ENCODE data around the gene LY6G5C. TPM values are rescaled to one million over a fixed set of nuclear protein-coding genes. Genes with fewer than 3 reads are reported as not detected.

LY6G5C gene
- total RNA-seq, 1 experiment from 2014 or later = 1.1 TPM

Other genes with a start within 250 kb of the LY6G5C start
- gene MICB, start 182.9 kb downstream of the LY6G5C start, total RNA-seq (2022; extraction: Qiagen RNA extraction) = 7.0 to 9.3 TPM (median 7.4 TPM) in 5 replicates
- not detected in 5 replicates for gene MCCD1, start 152.1 kb downstream of the LY6G5C start, total RNA-seq (2022; extraction: Qiagen RNA extraction)
- 321 to 413 TPM (median 373 TPM) in 5 replicates for gene DDX39B, start 139.1 kb downstream of the LY6G5C start, total RNA-seq (2022; extraction: Qiagen RNA extraction)
- gene ATP6V1G2, start 134.5 kb downstream of the LY6G5C start, total RNA-seq (2022; extraction: Qiagen RNA extraction) = 0.54 to 1.1 TPM (median 0.67 TPM) in 5 replicates
- 9.2 to 12.4 TPM (median 11.8 TPM) in 5 replicates for gene NFKBIL1, start 133.5 kb downstream of the LY6G5C start, total RNA-seq (2022; extraction: Qiagen RNA extraction)
- gene LTA, start 108.8 kb downstream of the LY6G5C start, total RNA-seq (2022; extraction: Qiagen RNA extraction) = 0.11 to 0.23 TPM in 2 of 5 replicates, not detected in the others
- 0.06 to 0.36 TPM (median 0.09 TPM) in 4 of 5 replicates, not detected in the other for gene TNF, start 105.5 kb downstream of the LY6G5C start, total RNA-seq (2022; extraction: Qiagen RNA extraction)
- gene LTB, start 98.6 kb downstream of the LY6G5C start, total RNA-seq (2022; extraction: Qiagen RNA extraction) = 0.22 to 0.38 TPM (median 0.33 TPM) in 5 replicates
- 0.46 to 0.73 TPM in 2 of 5 replicates, not detected in the others for gene LST1, start 94.8 kb downstream of the LY6G5C start, total RNA-seq (2022; extraction: Qiagen RNA extraction)
- gene NCR3, start 88.1 kb downstream of the LY6G5C start, total RNA-seq (2022; extraction: Qiagen RNA extraction) = not detected in 5 replicates
- gene AIF1, start 65.8 kb downstream of the LY6G5C start, total RNA-seq (2022; extraction: Qiagen RNA extraction) = not detected in 5 replicates
- 69.6 to 93.6 TPM (median 87.5 TPM) in 5 replicates for gene PRRC2A, start 60.4 kb downstream of the LY6G5C start, total RNA-seq (2022; extraction: Qiagen RNA extraction)
- gene BAG6, start 28.4 kb downstream of the LY6G5C start, total RNA-seq (2022; extraction: Qiagen RNA extraction) = 114 to 156 TPM (median 146 TPM) in 5 replicates
- gene APOM, start 25.2 kb downstream of the LY6G5C start, total RNA-seq (2022; extraction: Qiagen RNA extraction) = 2.9 to 4.1 TPM (median 3.0 TPM) in 5 replicates
- gene C6orf47, start 20.3 kb downstream of the LY6G5C start, total RNA-seq (2022; extraction: Qiagen RNA extraction) = 10.3 to 13.2 TPM (median 12.6 TPM) in 5 replicates
- 10.8 to 12.2 TPM (median 11.7 TPM) in 5 replicates for gene GPANK1, start 16.1 kb downstream of the LY6G5C start, total RNA-seq (2022; extraction: Qiagen RNA extraction)
- gene CSNK2B, start 15.0 kb downstream of the LY6G5C start, total RNA-seq (2022; extraction: Qiagen RNA extraction) = 165 to 184 TPM (median 170 TPM) in 5 replicates
- gene LY6G5B, start 11.1 kb downstream of the LY6G5C start, total RNA-seq (2022; extraction: Qiagen RNA extraction) = 3.8 to 5.0 TPM (median 4.3 TPM) in 5 replicates
- gene ABHD16A, start 22.3 kb upstream of the LY6G5C start, total RNA-seq (2022; extraction: Qiagen RNA extraction) = 16.5 to 20.4 TPM (median 19.3 TPM) in 5 replicates
- not detected in 5 replicates for gene LY6G6F, start 25.8 kb upstream of the LY6G5C start, total RNA-seq (2022; extraction: Qiagen RNA extraction)
- not detected in 5 replicates for gene LY6G6D, start 34.3 kb upstream of the LY6G5C start, total RNA-seq (2022; extraction: Qiagen RNA extraction)
- 0.09 to 0.12 TPM (median 0.10 TPM) in 3 of 5 replicates, not detected in the others for gene LY6G6C, start 40.7 kb upstream of the LY6G5C start, total RNA-seq (2022; extraction: Qiagen RNA extraction)
- gene MPIG6B, start 42.3 kb upstream of the LY6G5C start, total RNA-seq (2022; extraction: Qiagen RNA extraction) = not detected in 5 replicates
- 28.8 to 35.0 TPM (median 32.1 TPM) in 5 replicates for gene DDAH2, start 48.2 kb upstream of the LY6G5C start, total RNA-seq (2022; extraction: Qiagen RNA extraction)
- gene CLIC1, start 55.5 kb upstream of the LY6G5C start, total RNA-seq (2022; extraction: Qiagen RNA extraction) = 497 to 519 TPM (median 513 TPM) in 5 replicates
- gene MSH5, start 58.9 kb upstream of the LY6G5C start, total RNA-seq (2022; extraction: Qiagen RNA extraction) = 11.5 to 15.5 TPM (median 14.0 TPM) in 5 replicates
- 2.7 to 4.9 TPM (median 4.1 TPM) in 5 replicates for gene SAPCD1, start 81.6 kb upstream of the LY6G5C start, total RNA-seq (2022; extraction: Qiagen RNA extraction)
- 1.5 to 2.0 TPM (median 1.8 TPM) in 5 replicates for gene VWA7, start 96.3 kb upstream of the LY6G5C start, total RNA-seq (2022; extraction: Qiagen RNA extraction)
- gene VARS1, start 114.7 kb upstream of the LY6G5C start, total RNA-seq (2022; extraction: Qiagen RNA extraction) = 47.0 to 60.8 TPM (median 59.2 TPM) in 5 replicates
- 48.5 to 67.7 TPM (median 60.4 TPM) in 5 replicates for gene LSM2, start 125.9 kb upstream of the LY6G5C start, total RNA-seq (2022; extraction: Qiagen RNA extraction)
- gene HSPA1L, start 134.2 kb upstream of the LY6G5C start, total RNA-seq (2022; extraction: Qiagen RNA extraction) = 1.5 to 2.2 TPM (median 1.8 TPM) in 5 replicates
- 250 to 374 TPM (median 304 TPM) in 5 replicates for gene HSPA1A, start 134.5 kb upstream of the LY6G5C start, total RNA-seq (2022; extraction: Qiagen RNA extraction)
- gene HSPA1B, start 146.7 kb upstream of the LY6G5C start, total RNA-seq (2022; extraction: Qiagen RNA extraction) = 191 to 290 TPM (median 231 TPM) in 5 replicates
- gene NEU1, start 181.8 kb upstream of the LY6G5C start, total RNA-seq (2022; extraction: Qiagen RNA extraction) = 23.0 to 37.8 TPM (median 29.3 TPM) in 5 replicates
- gene SLC44A4, start 197.9 kb upstream of the LY6G5C start, total RNA-seq (2022; extraction: Qiagen RNA extraction) = 0.06 to 0.16 TPM in 2 of 5 replicates, not detected in the others
- 25.9 to 35.4 TPM (median 32.0 TPM) in 5 replicates for gene EHMT2, start 216.6 kb upstream of the LY6G5C start, total RNA-seq (2022; extraction: Qiagen RNA extraction)
- gene ZBTB12, start 221.0 kb upstream of the LY6G5C start, total RNA-seq (2022; extraction: Qiagen RNA extraction) = 3.4 to 5.3 TPM (median 4.6 TPM) in 5 replicates
- 0.21 to 0.68 TPM (median 0.31 TPM) in 5 replicates for gene C2, start 246.7 kb upstream of the LY6G5C start, total RNA-seq (2022; extraction: Qiagen RNA extraction)